HUES64 (cell line): ENCODE results near the gene GAK.

Experiments
- H3K27ac ChIP-seq: 2 replicates; pipeline ENCODE4 v1.7.0; 2013; ENCODE audit warnings: low read depth, low read length, inconsistent platforms
- H3K27me3 ChIP-seq: 2 replicates; pipeline ENCODE4 v1.6.1; 2013; ENCODE audit warnings: mild to moderate bottlenecking, low read length; ENCODE audit not compliant: insufficient read depth
- H3K36me3 ChIP-seq: 2 replicates; pipeline ENCODE4 v1.6.1; 2013; ENCODE audit warnings: mild to moderate bottlenecking, low read length; ENCODE audit not compliant: insufficient read depth
- H3K4me1 ChIP-seq: 2 replicates; pipeline ENCODE4 v1.6.1; 2013; ENCODE audit warnings: mild to moderate bottlenecking, low read length, moderate library complexity; ENCODE audit not compliant: insufficient read depth
- H3K4me3 ChIP-seq: 2 replicates; pipeline ENCODE4 v1.5.1; 2013; ENCODE audit warnings: mild to moderate bottlenecking, low read length, moderate library complexity
- H3K9ac ChIP-seq: 2 replicates; pipeline ENCODE4 v1.6.1; 2013; ENCODE audit warnings: mild to moderate bottlenecking, low read depth, low read length
- H3K9me3 ChIP-seq: 2 replicates; pipeline ENCODE4 v1.6.1; 2013; ENCODE audit warnings: low read depth, low read length; ENCODE audit not compliant: insufficient read depth
- WGBS: fragments of 150-250, 120-280 bp; methylation state at CpG from one replicate; pipeline ENCODE4 v1.1.7; 2013; ENCODE audit warnings: missing lambda C conversion rate; 5-methylcytosine and 5-hydroxymethylcytosine counted together

Gene GAK

DNA sequence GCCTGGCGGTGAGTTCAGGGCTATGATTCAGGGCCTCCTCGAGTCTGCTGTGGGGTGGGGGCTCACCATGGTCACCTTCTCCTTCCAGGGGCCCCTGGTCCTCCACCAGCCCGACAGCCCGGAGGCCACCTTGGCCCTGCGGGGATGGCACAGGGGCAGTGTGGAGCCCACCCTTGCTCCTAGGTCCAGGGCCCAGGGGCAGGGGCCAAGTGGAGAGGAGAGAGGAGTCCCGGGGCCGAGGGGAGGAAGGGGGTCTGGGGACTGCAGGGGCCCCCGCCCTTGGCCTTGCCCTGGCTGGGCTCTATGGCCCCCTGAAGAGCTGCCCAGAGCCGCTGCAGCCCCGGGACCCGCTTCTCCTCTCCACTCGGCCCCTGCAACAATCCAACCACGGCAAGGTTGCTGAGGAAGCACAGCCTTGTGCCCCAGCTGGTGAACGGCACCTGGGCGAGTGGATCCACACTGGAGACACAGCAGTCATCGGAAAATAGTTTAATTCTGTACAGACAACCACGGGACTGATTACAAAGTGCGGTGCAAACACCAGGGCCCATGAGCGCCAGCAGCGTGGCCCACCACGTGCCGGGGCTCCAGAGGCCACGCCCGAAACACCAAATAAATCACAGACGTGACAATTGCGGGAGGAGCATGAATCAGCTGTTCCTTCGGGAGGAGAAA, 83.2 kb downstream of the GAK start:
- H3K4me3 ChIP-seq = no peak overlapping the region
- H3K27ac ChIP-seq = no peak overlapping the region
- WGBS = 95% methylated on average over 27 of the region's 27 CpGs
- H3K36me3 ChIP-seq = peaks cover 13% of the 10 kb centered on the region; the same call in 1 of the 2 replicates
- H3K9ac ChIP-seq = no peak overlapping the region
- no peaks in the 10 kb centered on the region for H3K9me3 ChIP-seq
- H3K27me3 ChIP-seq = no peaks in the 10 kb centered on the region
- no peaks in the 10 kb centered on the region for H3K4me1 ChIP-seq

DNA sequence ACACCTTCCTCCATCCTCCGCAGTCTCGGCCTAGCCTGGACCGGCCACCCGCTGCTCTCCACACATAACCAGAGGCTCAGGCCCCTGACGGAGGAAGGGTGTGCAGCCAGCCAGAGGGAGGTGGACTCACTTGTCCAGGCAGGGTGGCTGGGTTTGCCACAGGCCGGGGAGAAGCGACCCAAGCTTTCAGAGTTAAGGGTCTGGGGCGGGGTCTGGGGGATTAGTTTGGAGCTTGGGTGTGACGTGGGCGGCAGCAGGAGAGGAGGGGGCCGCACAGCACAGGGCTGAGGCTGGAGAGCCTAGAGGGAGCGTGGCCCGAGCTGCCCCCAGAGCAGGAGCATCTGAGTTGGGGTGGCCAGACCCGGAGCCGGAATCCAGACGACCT, 83.8 kb downstream of the GAK start:
- H3K36me3 ChIP-seq = peaks cover 13% of the 10 kb centered on the region; the same call in 1 of the 2 replicates
- H3K27me3 ChIP-seq = no peaks in the 10 kb centered on the region
- no peaks in the 10 kb centered on the region for H3K4me1 ChIP-seq
- 95% methylated on average over 16 of the region's 16 CpGs for WGBS
- H3K9me3 ChIP-seq = no peaks in the 10 kb centered on the region
- H3K9ac ChIP-seq = no peak overlapping the region
- no peak overlapping the region for H3K4me3 ChIP-seq
- H3K27ac ChIP-seq = no peak overlapping the region

DNA sequence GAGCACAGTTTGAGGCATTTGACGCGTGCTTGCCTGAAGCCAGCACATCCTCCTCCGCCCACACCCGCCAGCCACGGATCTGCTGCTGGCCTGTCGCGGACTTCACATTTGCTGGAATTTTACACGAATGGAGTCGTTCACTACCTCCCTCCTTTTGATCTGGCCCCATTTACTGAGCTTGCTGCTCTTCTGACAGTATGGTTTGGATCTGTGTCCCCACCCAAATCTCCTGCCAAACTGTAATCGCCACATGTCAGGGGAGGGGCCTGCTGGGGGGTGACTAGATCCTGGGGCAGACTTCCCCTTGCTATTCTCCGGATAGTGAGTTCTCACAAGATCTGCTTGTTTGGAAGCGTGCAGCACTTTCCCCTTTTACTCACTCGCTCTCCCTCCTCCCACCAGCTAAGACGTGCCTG, 86.3 kb downstream of the GAK start:
- peaks cover 7% of the 10 kb centered on the region; the same call in 1 of the 2 replicates for H3K36me3 ChIP-seq
- no peak overlapping the region for H3K9ac ChIP-seq
- no peak overlapping the region for H3K4me3 ChIP-seq
- no peaks in the 10 kb centered on the region for H3K4me1 ChIP-seq
- H3K9me3 ChIP-seq = no peaks in the 10 kb centered on the region
- 85% methylated on average over 14 of the region's 14 CpGs for whole genome bisulfite sequencing
- H3K27ac ChIP-seq = no peak overlapping the region
- no peaks in the 10 kb centered on the region for H3K27me3 ChIP-seq

DNA sequence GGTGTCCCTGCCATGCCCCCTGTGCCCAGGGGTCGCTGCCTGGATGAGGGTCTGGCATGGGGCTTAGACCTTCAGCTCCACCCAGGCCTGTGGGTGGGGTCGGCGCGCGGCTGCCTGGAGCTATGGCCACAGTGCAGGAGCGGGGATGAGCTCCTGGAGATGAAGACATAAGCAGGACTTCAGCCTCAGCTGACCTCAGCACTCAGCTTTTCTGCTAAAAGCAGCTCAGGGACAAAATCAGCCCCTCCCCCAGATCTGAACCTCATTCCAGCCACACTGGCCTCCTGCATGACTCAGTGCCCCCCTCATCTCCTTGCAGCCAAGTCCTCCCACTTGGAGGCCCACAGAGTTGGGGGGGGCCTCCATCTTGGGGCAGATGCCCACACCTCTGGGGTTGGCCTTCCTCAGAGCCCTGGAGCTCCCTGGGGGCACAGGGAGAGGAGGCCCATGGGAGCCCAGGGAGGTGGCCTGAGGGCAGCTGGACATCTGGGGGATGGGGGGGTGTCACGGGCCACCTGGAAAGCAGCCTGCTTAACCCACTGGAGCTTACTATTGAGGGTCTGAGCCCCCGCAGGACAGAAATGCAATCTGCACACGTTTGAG, 86.8 kb downstream of the GAK start:
- H3K9me3 ChIP-seq = no peaks in the 10 kb centered on the region
- H3K9ac ChIP-seq = no peak overlapping the region
- peaks cover 4% of the 10 kb centered on the region; the same call in 1 of the 2 replicates for H3K36me3 ChIP-seq
- H3K4me3 ChIP-seq = no peak overlapping the region
- H3K4me1 ChIP-seq = no peaks in the 10 kb centered on the region
- no peaks in the 10 kb centered on the region for H3K27me3 ChIP-seq
- no peak overlapping the region for H3K27ac ChIP-seq
- 88% methylated on average over 9 of the region's 9 CpGs for WGBS

DNA sequence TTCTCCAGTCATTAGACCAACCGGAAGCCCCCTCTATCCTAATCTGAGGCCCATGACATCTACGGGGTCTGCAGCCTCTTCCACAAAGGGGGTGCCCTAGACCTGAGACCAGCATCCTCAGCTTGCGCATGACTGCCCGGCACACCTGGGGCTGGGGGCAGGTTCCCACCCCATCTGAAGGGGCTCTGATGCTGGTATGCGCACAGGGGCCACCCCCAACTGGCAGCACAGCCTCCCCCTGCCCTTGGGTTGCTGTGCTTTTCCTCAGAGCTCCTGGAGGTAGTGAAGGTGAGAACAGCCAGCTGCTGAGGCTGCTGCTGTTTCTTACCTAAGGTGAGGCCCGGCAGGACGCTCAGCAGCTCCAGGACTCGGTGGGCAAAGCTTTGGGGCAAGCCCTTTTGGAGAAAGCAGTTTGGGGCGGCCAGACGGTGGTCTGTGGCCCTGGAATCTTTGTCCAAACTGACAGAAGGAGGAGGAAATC, 87.3 kb downstream of the GAK start:
- H3K9ac ChIP-seq = no peak overlapping the region
- WGBS = 94% methylated on average over 10 of the region's 10 CpGs

DNA sequence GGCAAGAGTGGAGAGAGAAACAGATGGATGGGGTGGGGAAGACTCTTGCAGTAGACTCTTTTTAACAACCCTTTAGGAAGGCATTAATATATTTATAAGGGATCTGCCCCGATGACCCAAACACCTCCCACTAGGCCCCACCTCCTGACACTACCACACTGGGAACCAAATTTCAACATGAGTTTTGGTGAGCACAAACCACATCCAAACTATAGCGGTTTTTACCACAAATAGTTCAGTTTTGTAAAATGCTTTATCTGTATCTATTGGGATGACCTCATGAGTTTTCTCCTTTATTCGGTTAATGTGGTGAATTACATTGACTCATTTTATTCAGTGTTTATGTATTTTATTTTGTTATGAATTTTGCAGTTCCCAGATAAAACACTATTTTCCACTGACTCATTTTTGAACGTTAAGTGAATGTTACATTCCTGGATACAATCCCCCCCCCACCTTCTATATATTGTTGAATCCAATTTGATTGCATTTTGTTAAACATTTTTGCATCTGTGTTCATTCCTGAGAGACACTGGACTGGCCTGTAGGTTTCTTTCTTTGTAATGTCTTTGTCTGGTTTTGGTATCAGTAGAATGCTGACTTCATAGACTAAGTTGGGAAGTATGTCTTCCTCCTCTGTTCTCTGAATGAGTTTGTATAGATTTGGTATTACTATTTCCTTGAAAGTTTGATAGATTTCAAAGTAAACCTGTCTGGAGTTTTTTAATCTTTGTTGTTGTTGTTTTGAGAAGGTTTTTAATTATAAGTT, 92.3 kb downstream of the GAK start:
- H3K9ac ChIP-seq = no peak overlapping the region
- H3K4me3 ChIP-seq = no peak overlapping the region
- no peaks in the 10 kb centered on the region for H3K36me3 ChIP-seq
- H3K9me3 ChIP-seq = peaks cover 7% of the 10 kb centered on the region; the same call in 1 of the 2 replicates
- H3K27ac ChIP-seq = no peak overlapping the region
- WGBS = 93% methylated on average over 3 of the region's 4 CpGs
- H3K4me1 ChIP-seq = no peaks in the 10 kb centered on the region
- no peaks in the 10 kb centered on the region; the same call in 1 of the 2 replicates for H3K27me3 ChIP-seq

More for the DNA sequence above, 87.3 kb downstream of the GAK start:
- Histone ChIP-seq H3K4me3 (no peak overlapping the region), H3K9me3 (no peaks in the 10 kb centered on the region), H3K27ac (no peak overlapping the region), H3K27me3 (no peaks in the 10 kb centered on the region), H3K4me1 (no peaks in the 10 kb centered on the region), H3K36me3 (peaks cover 4% of the 10 kb centered on the region; the same call in 1 of the 2 replicates)

DNA sequence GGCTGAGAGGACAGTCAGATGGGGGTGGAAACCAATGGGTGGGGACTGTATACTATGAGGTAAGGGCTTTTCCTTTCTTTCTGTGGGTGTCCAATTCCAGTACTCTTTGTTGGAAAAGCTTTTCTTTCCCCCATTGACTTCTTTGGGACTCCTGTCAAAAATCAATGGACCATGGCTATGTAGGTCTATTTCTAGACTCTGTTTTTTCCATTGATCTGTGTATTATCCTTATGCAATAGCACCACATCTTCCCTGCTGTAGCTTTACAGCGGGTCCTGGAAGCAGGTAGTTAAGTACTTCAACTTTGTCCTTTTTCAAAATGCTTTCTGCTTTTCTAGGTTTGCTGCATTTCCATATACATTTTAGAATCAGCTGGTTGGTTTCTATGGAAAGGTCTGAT, 94.3 kb downstream of the GAK start:
- H3K4me3 ChIP-seq = no peak overlapping the region
- H3K4me1 ChIP-seq = no peaks in the 10 kb centered on the region
- H3K9ac ChIP-seq = no peak overlapping the region
- no peaks in the 10 kb centered on the region for H3K36me3 ChIP-seq
- peaks cover 7% of the 10 kb centered on the region; the same call in 1 of the 2 replicates for H3K9me3 ChIP-seq
- H3K27ac ChIP-seq = no peak overlapping the region
- WGBS = 89% methylated on average over 1 of the region's 1 CpG
- H3K27me3 ChIP-seq = no peaks in the 10 kb centered on the region; the same call in 1 of the 2 replicates

DNA sequence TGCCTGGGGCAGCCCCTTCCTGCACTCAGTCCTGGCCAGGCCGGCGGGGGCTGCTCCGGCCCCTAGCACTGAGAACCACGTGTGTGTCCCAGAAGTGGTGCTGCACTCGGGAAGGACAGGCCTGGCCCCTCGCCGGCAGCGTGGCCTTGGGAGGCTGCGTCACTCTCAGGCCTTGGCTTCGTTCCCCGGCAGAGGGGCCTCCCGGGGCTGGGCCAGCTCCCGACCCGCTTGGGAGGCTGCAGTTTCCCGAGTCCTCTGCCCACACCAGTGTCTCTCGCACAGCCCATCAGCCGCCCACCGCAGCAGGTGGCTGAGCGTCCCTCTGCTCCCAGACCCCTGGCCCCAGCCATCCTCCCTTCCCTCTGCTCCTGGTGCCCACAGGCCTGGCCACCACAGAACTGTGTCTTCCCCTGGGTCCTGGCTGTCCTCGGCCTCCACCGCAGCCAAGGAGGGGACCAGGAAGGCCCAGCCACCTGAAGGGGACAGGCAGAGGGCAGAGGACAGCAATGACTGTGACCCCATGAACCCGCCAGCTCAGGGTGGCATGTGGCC, 95.3 kb downstream of the GAK start:
- whole genome bisulfite sequencing = 91% methylated on average over 22 of the region's 22 CpGs
- no peaks in the 10 kb centered on the region for H3K36me3 ChIP-seq
- no peak overlapping the region for H3K4me3 ChIP-seq
- H3K9me3 ChIP-seq = peaks cover 7% of the 10 kb centered on the region; the same call in 1 of the 2 replicates
- H3K4me1 ChIP-seq = no peaks in the 10 kb centered on the region
- H3K9ac ChIP-seq = no peak overlapping the region
- no peak overlapping the region for H3K27ac ChIP-seq
- H3K27me3 ChIP-seq = no peaks in the 10 kb centered on the region; the same call in 1 of the 2 replicates

DNA sequence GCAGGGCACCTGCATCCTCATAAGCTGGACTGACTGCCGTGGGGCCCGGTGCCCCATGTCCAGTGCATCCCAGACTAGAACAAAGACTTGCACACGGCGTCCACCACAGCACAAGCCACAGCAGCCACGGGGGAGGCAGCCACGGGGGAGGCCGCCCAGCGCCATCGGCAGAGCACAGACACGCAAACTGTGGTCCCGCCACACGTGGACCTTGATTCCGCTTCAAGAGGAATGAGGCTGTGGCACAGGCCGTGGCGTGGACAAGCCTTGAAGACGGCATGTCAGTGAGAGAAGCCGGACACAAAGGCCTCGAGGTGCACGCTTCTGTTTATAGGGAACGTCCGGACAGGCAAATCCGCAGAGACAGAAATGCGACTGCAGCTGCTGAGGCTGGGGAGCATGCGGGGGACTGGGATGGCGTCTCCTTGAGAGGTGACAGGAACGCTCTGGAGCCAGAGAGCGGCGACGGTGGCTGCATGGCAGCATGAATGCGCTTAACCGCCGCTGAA, 96.1 kb downstream of the GAK start:
- peaks cover 7% of the 10 kb centered on the region; the same call in 1 of the 2 replicates for H3K9me3 ChIP-seq
- 96% methylated on average over 32 of the region's 32 CpGs for WGBS
- no peaks in the 10 kb centered on the region; the same call in 1 of the 2 replicates for H3K27me3 ChIP-seq
- H3K36me3 ChIP-seq = no peaks in the 10 kb centered on the region
- H3K4me1 ChIP-seq = no peaks in the 10 kb centered on the region
- H3K4me3 ChIP-seq = no peak overlapping the region
- H3K9ac ChIP-seq = no peak overlapping the region
- H3K27ac ChIP-seq = no peak overlapping the region

DNA sequence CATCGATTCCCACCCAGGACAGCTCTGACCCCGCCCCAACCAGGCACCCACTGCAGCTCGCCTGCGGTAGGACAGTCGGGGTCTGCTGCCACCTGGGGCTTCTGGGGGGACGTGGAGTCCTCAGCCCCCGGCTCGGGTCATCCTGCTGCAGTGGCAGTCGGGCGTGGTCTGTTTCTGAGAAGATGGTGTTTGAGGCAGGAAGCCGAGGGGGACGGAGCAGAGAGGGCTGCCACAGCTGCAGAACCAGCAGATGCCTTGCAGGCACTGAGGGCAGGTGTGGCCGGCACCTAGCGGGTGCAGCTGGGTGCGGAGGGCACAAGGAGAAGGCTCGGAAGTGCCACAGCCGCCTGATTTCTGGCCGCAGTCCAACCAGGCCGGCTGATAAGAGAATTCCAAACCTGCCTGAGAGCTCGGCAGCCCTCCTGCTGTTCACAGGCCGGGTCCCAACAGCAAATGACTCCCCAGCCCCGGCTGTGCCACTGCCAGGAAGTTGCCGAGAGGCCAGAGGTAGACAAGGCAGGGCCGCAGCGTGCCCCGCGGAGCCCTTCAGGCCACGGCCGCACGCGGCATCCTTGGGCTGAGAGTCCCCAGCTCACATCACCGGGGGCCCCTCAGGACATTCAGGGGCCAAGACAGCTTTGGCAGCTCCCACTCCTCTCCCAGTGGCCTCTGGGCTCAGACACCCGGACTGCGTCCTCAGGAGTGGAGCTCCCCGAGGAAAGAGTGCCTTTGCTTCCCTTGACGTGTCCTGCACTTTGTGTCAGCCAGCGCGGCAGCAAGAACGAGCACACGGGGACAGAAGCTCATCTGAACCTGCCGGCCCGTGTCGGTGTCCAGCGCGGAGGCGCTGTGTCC, 96.7 kb downstream of the GAK start:
- H3K4me3 ChIP-seq = no peak overlapping the region
- H3K27ac ChIP-seq = no peak overlapping the region
- H3K36me3 ChIP-seq = no peaks in the 10 kb centered on the region
- peaks cover 7% of the 10 kb centered on the region; the same call in 1 of the 2 replicates for H3K9me3 ChIP-seq
- H3K4me1 ChIP-seq = no peaks in the 10 kb centered on the region
- no peak overlapping the region for H3K9ac ChIP-seq
- peaks cover under 1% of the 10 kb centered on the region; the same call in 1 of the 2 replicates for H3K27me3 ChIP-seq
- 92% methylated on average over 46 of the region's 46 CpGs for WGBS
